DMS79 treated with DMSO at 0.1 percent for 48 hours (cell line): ENCODE results near the gene TMEM131.
"Not testable (repeated sequence)": the region's sequence is repeated elsewhere in the genome, so short reads cannot be mapped to it uniquely, and the experiment has no call there.

Experiments used
- DNase-seq: peaks from one replicate; lab custom pipeline; 2025; lab: John Stamatoyannopoulos, UW

Gene TMEM131

DNA sequence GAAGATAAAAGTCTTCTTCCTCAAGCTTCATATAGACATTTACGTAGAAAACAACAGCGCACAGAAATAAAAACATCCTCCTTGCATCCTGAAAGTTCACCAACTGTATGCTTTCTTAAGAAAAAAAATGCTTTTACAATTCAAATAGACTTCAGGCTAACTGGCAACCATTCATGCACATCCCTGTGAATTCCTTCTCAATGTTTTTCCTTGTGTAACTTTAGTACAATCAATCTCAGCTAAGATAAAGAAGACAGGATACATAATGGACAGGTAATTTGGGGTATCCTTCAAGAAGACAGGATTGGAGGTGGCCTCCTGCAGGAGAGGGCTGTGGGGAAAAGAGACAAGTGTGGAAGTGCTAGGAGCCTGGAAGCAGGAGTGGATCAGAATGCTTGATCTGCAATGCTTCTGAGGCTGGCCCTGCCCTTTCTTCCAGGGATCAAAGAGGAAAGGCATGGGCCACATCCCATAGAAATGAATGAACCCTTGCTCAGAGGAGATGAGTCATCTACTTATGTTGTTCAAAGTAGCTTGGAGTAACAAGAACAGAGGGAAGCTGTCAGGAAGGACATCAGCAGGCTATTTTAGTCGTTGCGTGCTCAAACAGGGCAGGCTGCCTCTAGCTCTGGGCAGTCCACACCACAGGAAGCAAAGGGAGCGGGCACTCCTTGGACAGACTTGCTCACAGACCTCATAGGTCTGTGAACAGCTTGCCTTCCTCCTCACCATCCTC, 126.6 kb downstream of the TMEM131 start:
- DNase-seq, result no peak

GRCh38 chr2:97863829-97864228, 131.9 kb downstream of the TMEM131 start:
- DNase-seq, result no peak

DNA sequence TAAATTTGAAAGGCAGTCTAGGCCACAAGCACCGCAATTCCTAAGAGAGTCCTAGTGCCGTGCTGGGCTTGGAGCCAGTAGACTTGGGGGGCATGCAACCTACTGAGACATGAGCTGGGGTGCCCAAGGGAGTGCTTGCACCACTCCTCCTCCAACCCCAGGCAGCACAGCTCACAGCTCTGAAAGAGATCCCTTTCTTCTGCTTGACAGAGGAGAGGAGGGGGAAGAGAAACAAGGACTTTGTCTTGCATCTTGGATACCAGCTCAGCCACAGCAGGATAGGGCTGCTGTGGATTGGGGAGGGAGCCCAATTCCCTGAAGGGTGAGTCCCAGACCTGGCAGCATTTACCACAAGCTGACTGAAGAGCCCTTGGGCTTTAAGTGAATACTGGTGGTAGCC, 134.6 kb downstream of the TMEM131 start:
- no peak for DNase-seq

DNA sequence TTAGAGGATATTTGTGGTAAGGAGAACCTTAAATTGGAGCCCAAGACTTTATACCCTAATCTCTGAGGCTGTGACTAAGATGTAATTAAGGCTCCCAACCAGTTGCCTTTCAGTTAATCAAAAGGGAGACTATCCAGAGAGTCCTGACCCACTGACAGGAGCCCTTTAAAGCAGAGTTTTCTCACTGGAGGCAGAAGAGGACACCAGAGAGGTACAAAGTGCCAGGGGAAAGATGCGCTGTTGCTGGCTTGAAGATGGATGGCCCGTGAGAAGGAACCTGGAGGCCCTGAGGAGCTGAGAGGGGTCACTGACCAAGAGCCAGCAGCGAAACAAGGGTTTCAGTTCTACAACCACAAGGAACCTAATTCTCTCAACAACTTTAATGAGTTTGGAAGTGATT, 137.3 kb downstream of the TMEM131 start:
- no peak for DNase-seq

- no peak for DNase-seq
Observed at GRCh38 chr2:97857553-97857952, 138.2 kb downstream of the TMEM131 start.

DNA sequence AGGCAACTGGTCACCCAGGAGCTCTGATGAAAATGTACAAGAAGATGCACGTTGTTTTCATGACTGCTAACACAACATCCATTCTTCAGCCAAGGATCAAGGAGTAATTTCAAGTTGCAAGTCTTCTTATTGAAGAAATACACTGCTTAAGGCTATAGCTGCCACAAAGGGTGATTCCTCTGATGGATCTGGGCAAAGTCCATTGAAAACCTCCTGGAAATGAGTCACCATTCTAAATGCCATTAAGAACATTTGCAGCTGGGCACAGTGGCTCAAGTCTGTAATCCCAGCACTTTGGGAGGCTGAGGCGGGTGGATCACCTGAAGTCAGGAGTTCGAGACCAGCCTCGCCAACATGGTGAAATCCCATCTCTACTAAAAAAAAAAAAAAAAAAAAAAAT, 142.7 kb downstream of the TMEM131 start:
- DNase-seq, result not testable (repeated sequence)

DNA sequence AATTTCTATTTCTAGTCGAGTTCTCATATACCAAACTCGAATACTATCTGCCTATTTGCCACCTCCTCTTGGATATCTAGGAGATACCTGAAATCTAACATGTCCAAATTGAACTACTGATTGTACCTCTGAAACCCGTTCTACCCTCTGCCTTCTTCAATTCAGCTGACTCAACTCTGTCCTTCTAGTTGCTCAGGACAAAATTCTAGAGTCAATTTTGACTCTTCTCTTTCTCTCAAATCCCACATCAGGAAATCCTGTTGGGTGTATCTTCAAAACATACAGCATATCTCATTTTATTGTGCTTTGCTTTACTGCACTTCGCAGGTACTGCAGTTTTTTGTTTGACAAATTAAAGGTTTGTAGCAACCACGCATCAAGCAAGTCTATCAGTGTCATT, 144.6 kb downstream of the TMEM131 start:
- no peak for DNase-seq

DNA sequence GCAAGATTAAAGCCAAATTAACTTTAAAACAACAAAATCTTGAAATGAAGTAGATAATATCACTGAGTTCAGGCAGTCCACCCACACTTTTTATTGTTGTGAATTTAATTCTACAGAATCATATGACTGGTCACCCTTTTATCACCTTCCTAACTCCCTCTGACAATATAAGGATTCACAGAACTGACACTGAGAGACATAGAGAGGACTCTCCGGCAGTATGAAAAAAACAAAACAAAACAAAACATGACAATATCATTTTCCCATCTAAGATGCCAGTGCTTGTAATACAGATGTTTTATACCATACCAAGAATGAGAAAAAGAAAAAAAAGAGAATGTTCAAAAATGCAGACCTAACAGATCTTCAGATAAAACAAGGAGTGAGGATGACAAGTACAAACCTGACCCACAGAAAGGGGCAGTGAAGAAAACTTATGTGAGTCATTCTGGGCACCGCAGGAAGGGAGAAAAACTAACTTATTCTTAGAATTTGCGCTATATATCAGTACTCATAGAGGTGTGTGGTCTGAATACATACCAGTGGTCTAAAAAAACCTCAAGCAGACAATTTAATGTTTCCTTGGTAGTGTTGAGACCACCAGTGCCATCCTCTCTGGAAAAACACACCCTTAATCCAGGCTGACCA, 145.7 kb downstream of the TMEM131 start:
- DNase-seq, result no peak

GRCh38 chr2:97848306-97848705, 147.4 kb downstream of the TMEM131 start:
- DNase-seq, result no peak

GRCh38 chr2:97846716-97847115, 149.0 kb downstream of the TMEM131 start:
- DNase-seq, result not testable (repeated sequence)

- no peak for DNase-seq
Observed at GRCh38 chr2:97845818-97846217, 149.9 kb downstream of the TMEM131 start.

DNA sequence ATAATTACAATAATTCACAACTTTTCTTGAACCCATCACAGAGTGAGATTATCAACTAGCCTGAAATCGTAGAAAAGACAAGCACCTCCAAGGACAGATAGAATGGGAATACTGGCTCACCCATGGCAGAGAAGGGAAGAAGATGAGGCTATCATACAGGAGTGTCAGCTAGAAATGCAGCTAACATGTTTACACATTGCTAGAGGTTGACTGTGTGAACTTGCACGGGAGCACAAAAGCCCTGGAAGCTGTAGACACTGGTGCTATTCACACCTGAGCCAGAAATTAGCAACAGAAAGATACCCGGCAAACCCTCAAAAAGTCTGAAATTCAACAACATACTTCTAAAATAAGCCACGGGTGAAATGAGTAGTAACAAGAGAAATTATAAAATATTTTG, 150.6 kb downstream of the TMEM131 start:
- no peak for DNase-seq

DNA sequence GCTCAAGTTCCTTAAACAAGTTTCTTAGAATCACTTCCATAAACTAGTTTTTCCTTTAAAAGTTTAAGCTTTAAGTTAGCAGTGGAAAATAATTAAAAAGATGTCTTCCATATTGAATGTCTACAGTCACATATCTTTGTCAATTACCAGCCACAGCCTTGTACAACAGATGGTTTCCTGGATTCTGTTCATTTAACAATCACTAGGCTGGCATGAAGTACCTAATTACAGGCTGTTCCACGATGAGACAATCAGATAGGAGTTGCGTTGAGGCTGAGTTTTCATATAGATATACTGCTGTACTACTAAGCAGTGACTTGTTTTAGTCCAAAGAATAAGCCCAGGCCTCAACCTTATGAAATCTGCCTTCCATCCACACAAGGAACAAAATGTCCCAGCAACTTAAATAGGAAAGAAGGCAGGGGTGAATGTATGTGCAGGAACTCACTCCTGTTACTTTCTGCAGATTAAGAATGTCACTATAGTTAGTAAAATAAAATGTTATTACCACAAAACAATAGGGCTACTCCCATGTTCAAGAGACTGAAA, 151.4 kb downstream of the TMEM131 start:
- DNase-seq, result no peak

DNA sequence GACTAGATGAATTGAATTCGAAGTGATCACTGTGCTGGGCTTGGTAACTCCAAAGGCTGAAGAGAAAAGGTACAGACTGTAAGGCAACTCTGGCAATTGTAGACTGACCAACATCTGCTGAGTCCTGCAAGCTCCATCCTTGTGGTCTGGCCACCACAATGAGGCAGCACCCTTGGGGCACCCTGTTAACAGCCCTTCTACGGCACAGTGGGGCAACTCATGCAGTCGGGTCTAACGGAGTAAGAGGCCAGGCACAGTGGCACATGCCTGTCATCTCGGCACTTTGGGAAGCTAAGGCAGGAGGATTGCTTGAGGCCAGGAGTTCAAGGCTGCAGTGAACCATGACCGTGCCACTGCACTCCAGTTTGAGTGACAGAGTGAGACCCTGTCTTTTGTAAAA, 155.6 kb downstream of the TMEM131 start:
- DNase-seq, result no peak

- DNase-seq, result no peak
Observed at GRCh38 chr2:97834610-97835009, 161.1 kb downstream of the TMEM131 start.

GRCh38 chr2:97831121-97831520, 164.6 kb downstream of the TMEM131 start:
- DNase-seq, result no peak

- DNase-seq, result not testable (repeated sequence)
Observed at GRCh38 chr2:97829255-97829654, 166.5 kb downstream of the TMEM131 start.

- not testable (repeated sequence) for DNase-seq
Observed at GRCh38 chr2:97827013-97827412, 168.7 kb downstream of the TMEM131 start.

- not testable (repeated sequence) for DNase-seq
Observed at GRCh38 chr2:97826266-97826847, 169.4 kb downstream of the TMEM131 start.

GRCh38 chr2:97824011-97824410, 171.7 kb downstream of the TMEM131 start:
- DNase-seq, result not testable (repeated sequence)

GRCh38 chr2:97821862-97822261, 173.9 kb downstream of the TMEM131 start:
- DNase-seq, result not testable (repeated sequence)

GRCh38 chr2:97819754-97820153, 176.0 kb downstream of the TMEM131 start:
- DNase-seq, result no peak

DNA sequence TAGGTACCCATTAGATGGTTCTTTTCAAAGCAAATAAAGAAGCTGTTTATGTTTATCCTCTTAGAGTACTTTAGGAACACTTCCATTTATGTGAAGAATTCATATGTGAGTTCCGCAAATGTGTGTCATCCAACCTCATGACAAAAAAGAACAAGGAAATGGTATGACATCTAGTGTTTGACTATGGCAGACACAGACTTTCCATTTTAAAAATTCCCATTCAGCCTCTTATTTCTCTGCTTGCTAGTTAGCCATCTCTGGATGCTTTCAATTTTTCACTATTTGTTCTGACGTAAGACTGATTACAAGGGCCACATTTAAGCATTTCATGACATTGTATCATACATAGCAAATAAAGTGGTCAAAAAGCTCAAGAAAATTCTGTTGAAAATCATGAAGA, 179.3 kb downstream of the TMEM131 start:
- no peak for DNase-seq
